Neuronal stem cell (in vitro differentiated cells): ENCODE data around the gene HMGCS2.
A peak's percentile ranks its signal among the peaks of the same experiment; 100 is the strongest.
"Not testable (repeated sequence)": the region's sequence is repeated elsewhere in the genome, so short reads cannot be mapped to it uniquely, and the experiment has no call there.

ENCODE experiments used
- DNase-seq: peaks from one replicate; pipeline ENCODE4 v3.0.0-alpha.2; 2013; ENCODE audit warnings: low spot score
- H2AFZ ChIP-seq: one replicate; pipeline ENCODE4 v1.6.1; 2013; ENCODE audit warnings: mild to moderate bottlenecking, low read length, inconsistent platforms
- H2AK5ac ChIP-seq: 2 replicates; pipeline ENCODE4 v1.6.1; 2013; ENCODE audit warnings: low read depth, mild to moderate bottlenecking, inconsistent platforms, low read length, moderate library complexity, mixed read lengths
- H2BK120ac ChIP-seq: 2 replicates; pipeline ENCODE4 v1.6.1; 2013; ENCODE audit warnings: low read depth, mild to moderate bottlenecking, inconsistent platforms, low read length, moderate library complexity, mixed read lengths
- H2BK12ac ChIP-seq: one replicate; pipeline ENCODE4 v1.6.1; 2013; ENCODE audit warnings: low read length, inconsistent platforms
- H2BK15ac ChIP-seq: 2 replicates; pipeline ENCODE4 v1.6.1; 2013; ENCODE audit warnings: mild to moderate bottlenecking, low read length, inconsistent platforms, mixed read lengths
- H2BK5ac ChIP-seq: one replicate; pipeline ENCODE4 v1.6.1; 2013; ENCODE audit warnings: inconsistent platforms, mild to moderate bottlenecking, low read length, moderate library complexity
- H3K14ac ChIP-seq: one replicate; pipeline ENCODE4 v1.6.1; 2013; ENCODE audit warnings: low read length, inconsistent platforms
- H3K18ac ChIP-seq: 2 replicates; pipeline ENCODE4 v1.6.1; 2013; ENCODE audit warnings: low read length, inconsistent platforms
- H3K23ac ChIP-seq: 2 replicates; pipeline ENCODE4 v1.6.1; 2013; ENCODE audit warnings: low read depth, mild to moderate bottlenecking, mixed read lengths, low read length, inconsistent platforms; ENCODE audit not compliant: poor library complexity
- H3K27ac ChIP-seq: replicated peaks from 3 replicates; pipeline ENCODE4 v1.5.1; 2013; ENCODE audit warnings: low read length, inconsistent platforms
- H3K27me3 ChIP-seq, 3 experiments: 2 replicates each; pipeline ENCODE4 v1.6.1; 2013; ENCODE audit warnings: low read length in 3 of 3, mild to moderate bottlenecking in 2 of 3, inconsistent platforms in 1 of 3, low read depth in 1 of 3, mixed read lengths in 1 of 3, moderate library complexity in 1 of 3; ENCODE audit not compliant: control insufficient read depth in 3 of 3, insufficient read depth in 3 of 3
- H3K36me3 ChIP-seq, 2 donors: replicated peaks in 1 of 2; 2 replicates each; pipeline ENCODE4 v1.6.1; 2013; ENCODE audit warnings: low read length in 2 of 2; ENCODE audit not compliant: control insufficient read depth in 2 of 2, insufficient read depth in 2 of 2
- H3K4ac ChIP-seq: 2 replicates; pipeline ENCODE4 v1.6.1; 2013; ENCODE audit warnings: inconsistent platforms, mild to moderate bottlenecking, low read length, moderate library complexity
- H3K4me1 ChIP-seq, 2 donors: 1 replicate in 1 of 2; 2 replicates in 1 of 2; pipeline ENCODE4 v1.6.1; 2013; ENCODE audit warnings: low read length in 2 of 2, low read depth in 1 of 2; ENCODE audit not compliant: control insufficient read depth in 2 of 2, insufficient read depth in 1 of 2
- H3K4me2 ChIP-seq: one replicate; pipeline ENCODE4 v1.6.1; 2013; ENCODE audit warnings: mild to moderate bottlenecking, low read length, inconsistent platforms; ENCODE audit not compliant: insufficient read depth, poor library complexity, severe bottlenecking
- H3K4me3 ChIP-seq, 2 donors: 2 replicates each; pipeline ENCODE4 v1.5.1; 2013; ENCODE audit warnings: low read length in 2 of 2, mild to moderate bottlenecking in 2 of 2, inconsistent platforms in 1 of 2, moderate library complexity in 1 of 2
- H3K79me1 ChIP-seq: one replicate; pipeline ENCODE4 v1.6.1; 2013; ENCODE audit warnings: low read depth, mild to moderate bottlenecking, inconsistent platforms, low read length, moderate library complexity
- H3K9ac ChIP-seq: one replicate; pipeline ENCODE4 v1.6.1; 2013; ENCODE audit warnings: mild to moderate bottlenecking, low read depth, low read length, inconsistent platforms; ENCODE audit not compliant: poor library complexity
- H3K9me3 ChIP-seq, 2 donors: replicated peaks in 1 of 2; 2 replicates each; pipeline versions ENCODE3 to v1.6.1; 2013; ENCODE audit warnings: low read length in 2 of 2, mild to moderate bottlenecking in 2 of 2, inconsistent platforms in 1 of 2, low read depth in 1 of 2, mixed read lengths in 1 of 2, moderate library complexity in 1 of 2; ENCODE audit not compliant: control insufficient read depth in 2 of 2, insufficient read depth in 1 of 2
- H4K8ac ChIP-seq: one replicate; pipeline ENCODE4 v1.6.1; 2013; ENCODE audit warnings: low read depth, mild to moderate bottlenecking, inconsistent platforms, low read length, moderate library complexity
- H4K91ac ChIP-seq: one replicate; pipeline ENCODE4 v1.6.1; 2013; ENCODE audit warnings: low read length, low read depth, mild to moderate bottlenecking, inconsistent platforms; ENCODE audit not compliant: poor library complexity
- WGBS, 2 donors: extraction: QIAGEN DNeasy Blood & Tissue Kit; methylation state at CpG; one replicate each; pipeline ENCODE4 v1.1.7; 2013; ENCODE audit warnings: missing lambda C conversion rate in 2 of 2, mixed read lengths in 1 of 2; ENCODE audit not compliant: insufficient read length in 2 of 2, insufficient replicate concordance in 1 of 2; ENCODE audit errors: extremely low coverage in 2 of 2; 5-methylcytosine and 5-hydroxymethylcytosine counted together

The HMGCS2 gene

DNA sequence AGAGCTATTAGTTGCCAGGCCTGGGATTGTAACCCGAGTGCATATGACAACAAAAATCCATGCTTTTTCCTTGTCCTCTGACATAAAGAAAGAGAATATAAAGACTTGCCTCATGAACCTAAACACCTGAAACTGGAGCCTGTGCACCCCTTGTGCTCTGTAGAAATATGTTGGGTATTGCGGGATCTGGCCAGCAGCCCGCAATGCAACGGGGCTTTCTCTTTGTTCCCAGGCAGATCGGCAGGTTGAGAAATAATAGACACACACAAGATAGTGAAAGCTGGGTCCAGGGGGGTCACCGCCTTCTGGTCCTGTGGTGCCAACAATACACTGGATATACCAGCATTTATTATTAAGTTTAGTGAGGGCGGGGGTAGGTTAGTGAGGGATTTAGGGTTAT, 17.3 kb upstream of the HMGCS2 start:
- H3K79me1 ChIP-seq, H3K23ac ChIP-seq, H3K4me3 ChIP-seq, H2BK12ac ChIP-seq, H4K91ac ChIP-seq, H2AFZ ChIP-seq, H2BK120ac ChIP-seq, DNase-seq, H3K14ac ChIP-seq, H2AK5ac ChIP-seq, H3K9ac ChIP-seq, H2BK15ac ChIP-seq, H4K8ac ChIP-seq, H3K9me3 ChIP-seq, H3K27me3 ChIP-seq, H3K4ac ChIP-seq, H3K4me2 ChIP-seq, H2BK5ac ChIP-seq, H3K18ac ChIP-seq, H3K36me3 ChIP-seq: not testable (repeated sequence)
- Histone ChIP-seq H3K27ac (peak overlapping the region; percentile 3), H3K4me1 (peaks cover 0 to 13% of the 10 kb centered on the region in 2 donors)
- WGBS, 2 donors: no CpG with 5 or more reads among the region's 7 CpGs

DNA sequence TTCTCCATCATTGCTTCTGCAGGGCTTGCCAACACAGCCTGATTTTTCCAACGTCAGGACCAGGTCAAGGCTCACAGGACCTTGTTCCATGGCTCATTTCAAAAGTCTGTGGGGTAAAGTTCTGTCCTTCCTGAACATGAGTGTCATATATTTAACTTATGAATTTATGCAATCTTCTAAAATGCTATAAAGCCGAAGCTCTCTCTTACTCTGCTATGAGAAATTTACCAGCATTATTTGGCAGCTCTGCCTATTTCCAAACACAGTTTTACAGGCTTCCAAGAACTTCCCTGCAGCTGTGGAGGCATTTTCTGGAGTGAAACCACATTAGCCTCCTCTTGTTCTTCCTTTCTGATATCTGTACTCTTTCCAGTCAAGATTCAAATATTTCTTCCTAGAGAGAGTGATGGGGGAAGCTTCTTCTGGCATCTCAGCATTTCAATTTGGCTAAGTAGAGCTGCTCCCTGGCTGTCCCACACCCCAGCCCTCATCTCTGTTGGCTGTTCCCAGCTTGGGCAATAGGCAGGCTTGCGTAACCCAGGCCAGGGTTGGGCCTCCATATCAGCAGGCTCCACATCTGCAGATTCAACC, 15.6 kb upstream of the HMGCS2 start:
- H3K36me3 ChIP-seq: no peaks in the 10 kb centered on the region
- H2AK5ac ChIP-seq: no peak overlapping the region
- H3K4ac ChIP-seq: no peak overlapping the region
- no peak overlapping the region for H3K4me3 ChIP-seq
- H4K8ac ChIP-seq: no peak overlapping the region
- H2BK12ac ChIP-seq: no peak overlapping the region
- peak overlapping the region; percentile 53 for H3K23ac ChIP-seq
- no peak overlapping the region for H3K4me2 ChIP-seq
- H3K4me1 ChIP-seq: peaks cover 2 to 15% of the 10 kb centered on the region in 2 donors
- no peak overlapping the region for H4K91ac ChIP-seq
- H3K79me1 ChIP-seq: no peaks in the 10 kb centered on the region
- no peak overlapping the region for H2BK5ac ChIP-seq
- H2BK120ac ChIP-seq: no peak overlapping the region
- DNase-seq: no peak
- no CpG with 5 or more reads among the region's 3 CpGs for WGBS, 2 donors
- no peaks in the 10 kb centered on the region for H3K9me3 ChIP-seq
- H3K14ac ChIP-seq: no peak overlapping the region
- H3K27me3 ChIP-seq: peaks cover 0 to 6% (median 0%) of the 10 kb centered on the region in 3 experiments
- no peak overlapping the region for H3K27ac ChIP-seq
- no peak overlapping the region for H3K9ac ChIP-seq
- H3K18ac ChIP-seq: no peak overlapping the region
- no peak overlapping the region for H2AFZ ChIP-seq
- H2BK15ac ChIP-seq: no peak overlapping the region

- no peak overlapping the region for H4K8ac ChIP-seq
- H3K9me3 ChIP-seq: no peaks in the 10 kb centered on the region
- H3K36me3 ChIP-seq: no peaks in the 10 kb centered on the region
- H3K79me1 ChIP-seq: no peaks in the 10 kb centered on the region
- no peak overlapping the region for H3K23ac ChIP-seq
- peaks cover 2 to 16% of the 10 kb centered on the region in 2 donors for H3K4me1 ChIP-seq
- no peak overlapping the region for H2BK5ac ChIP-seq
- H2BK15ac ChIP-seq: no peak overlapping the region
- H3K18ac ChIP-seq: no peak overlapping the region
- no peak overlapping the region for H3K27ac ChIP-seq
- H2BK12ac ChIP-seq: no peak overlapping the region
- no peak overlapping the region for H2AK5ac ChIP-seq
- WGBS, 2 donors: no CpG with 5 or more reads among the region's 6 CpGs
- H3K14ac ChIP-seq: no peak overlapping the region
- peaks cover 0 to 6% (median 0%) of the 10 kb centered on the region in 3 experiments for H3K27me3 ChIP-seq
- no peak overlapping the region for H3K4me3 ChIP-seq
- no peak overlapping the region for H3K4ac ChIP-seq
- no peak overlapping the region for H4K91ac ChIP-seq
- H2BK120ac ChIP-seq: no peak overlapping the region
- no peak for DNase-seq
- no peak overlapping the region for H2AFZ ChIP-seq
- H3K4me2 ChIP-seq: no peak overlapping the region
- no peak overlapping the region for H3K9ac ChIP-seq
Observed at GRCh38 chr1:119783354-119784185, 14.9 kb upstream of the HMGCS2 start.

DNA sequence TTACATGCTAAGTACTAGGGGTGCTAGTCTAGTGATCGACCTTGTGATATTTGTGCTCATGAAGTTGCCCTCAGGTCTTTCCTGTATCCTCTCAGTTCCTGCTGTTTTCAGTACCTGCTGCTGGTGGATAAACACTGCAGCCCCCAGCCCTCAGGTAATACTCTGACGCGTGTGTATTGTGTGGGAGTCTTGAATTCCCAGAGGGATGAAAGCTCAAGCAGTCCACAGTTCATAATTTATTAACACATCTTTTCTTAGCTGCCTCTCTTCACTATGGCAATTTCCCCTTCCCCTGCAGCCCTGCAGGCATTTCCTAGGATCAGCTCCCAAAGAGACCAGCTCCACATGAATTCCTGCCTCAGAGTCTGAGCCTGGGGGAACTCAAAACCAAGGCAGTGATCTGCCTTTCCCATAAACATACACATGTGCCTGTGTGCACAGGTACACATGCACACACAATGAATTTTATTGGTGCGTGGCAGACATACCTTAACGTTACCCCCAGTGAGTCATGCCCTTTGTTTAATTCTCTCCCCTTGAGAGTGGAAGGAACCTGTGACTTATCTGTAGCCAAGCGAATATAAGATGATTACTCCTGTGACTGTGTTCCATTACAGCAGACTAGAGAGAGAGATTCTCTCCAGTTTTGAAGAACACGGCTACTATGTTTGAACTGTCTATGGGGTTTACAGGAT, 14.1 kb upstream of the HMGCS2 start:
- no peak for DNase-seq
- no peak overlapping the region for H3K27ac ChIP-seq

More for the DNA sequence above, 14.1 kb upstream of the HMGCS2 start:
- no peak overlapping the region for H4K91ac ChIP-seq
- peak overlapping the region; percentile 1 for H3K18ac ChIP-seq
- no peaks in the 10 kb centered on the region for H3K9me3 ChIP-seq
- H4K8ac ChIP-seq: no peak overlapping the region
- H3K23ac ChIP-seq: no peak overlapping the region
- H3K27me3 ChIP-seq: peaks cover 0 to 6% (median 0%) of the 10 kb centered on the region in 3 experiments
- H2AFZ ChIP-seq: no peak overlapping the region
- H3K14ac ChIP-seq: no peak overlapping the region
- H3K9ac ChIP-seq: no peak overlapping the region
- H3K4ac ChIP-seq: no peak overlapping the region
- WGBS, 2 donors: no CpG with 5 or more reads among the region's 7 CpGs
- H3K4me2 ChIP-seq: no peak overlapping the region
- H3K4me3 ChIP-seq: no peak overlapping the region
- H2BK15ac ChIP-seq: no peak overlapping the region
- H2BK120ac ChIP-seq: no peak overlapping the region
- no peak overlapping the region for H2AK5ac ChIP-seq
- H3K36me3 ChIP-seq: no peaks in the 10 kb centered on the region
- H3K79me1 ChIP-seq: no peaks in the 10 kb centered on the region
- peaks cover 2 to 16% of the 10 kb centered on the region in 2 donors for H3K4me1 ChIP-seq
- H2BK5ac ChIP-seq: no peak overlapping the region
- no peak overlapping the region for H2BK12ac ChIP-seq
